ENCODE measurements around the gene ADGRL3.
"Not testable (repeated sequence)": the region's sequence is repeated elsewhere in the genome, so short reads cannot be mapped to it uniquely, and the experiment has no call there.

ADGRL3 gene

GRCh38 chr4:61293707-61294400, 93.7 kb downstream of the ADGRL3 start:
- DNase-seq: no peak

DNA sequence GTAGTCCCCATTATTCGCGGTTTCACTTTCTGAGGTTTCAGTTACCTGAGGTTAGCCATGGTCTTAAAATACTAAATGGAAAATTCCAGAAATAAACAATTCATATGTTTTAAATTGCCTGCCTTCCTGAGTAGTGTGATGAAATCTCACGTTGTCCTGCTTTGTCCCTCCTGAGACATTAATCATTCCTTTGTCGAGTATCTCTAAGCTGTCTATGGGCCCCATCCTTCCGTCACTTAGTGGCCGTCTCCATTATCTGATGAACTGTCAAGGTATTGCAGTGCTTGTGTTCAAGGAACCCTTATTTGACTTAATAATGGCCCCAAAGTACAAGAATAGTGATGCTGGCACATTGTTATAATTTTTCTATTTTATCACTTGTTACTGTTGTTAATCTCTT, 94.8 kb downstream of the ADGRL3 start:
- DNase-seq: no peak

- no peak for DNase-seq
These were observed 96.0 kb downstream of the ADGRL3 start for GRCh38 chr4:61296144-61296543.

DNA sequence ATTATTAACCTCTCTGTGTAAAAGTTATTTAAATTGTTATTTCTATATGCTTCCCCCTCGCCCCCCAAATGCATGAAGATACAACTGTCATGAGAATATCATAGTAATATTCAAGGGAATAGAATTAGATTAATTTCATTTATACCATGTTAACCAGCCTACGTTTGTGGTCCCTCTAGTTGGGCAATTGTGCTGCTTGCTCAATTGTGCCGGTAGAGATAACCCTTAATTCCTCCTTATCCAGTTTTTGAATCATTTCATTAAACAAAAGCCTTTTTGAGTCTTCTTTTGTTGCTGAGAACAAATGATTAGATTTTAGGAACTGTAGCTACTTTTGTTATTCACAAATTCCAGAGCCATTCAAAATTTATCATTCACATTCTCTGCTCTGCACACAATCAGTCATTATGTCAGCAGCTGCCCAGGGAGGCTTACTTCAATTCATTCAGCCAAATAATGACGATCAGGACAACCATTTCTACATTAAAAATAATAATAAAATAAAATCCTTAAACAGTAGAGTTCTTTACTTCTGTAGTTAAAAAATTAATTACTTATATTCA, 98.1 kb downstream of the ADGRL3 start:
- no peak for DNase-seq

DNA sequence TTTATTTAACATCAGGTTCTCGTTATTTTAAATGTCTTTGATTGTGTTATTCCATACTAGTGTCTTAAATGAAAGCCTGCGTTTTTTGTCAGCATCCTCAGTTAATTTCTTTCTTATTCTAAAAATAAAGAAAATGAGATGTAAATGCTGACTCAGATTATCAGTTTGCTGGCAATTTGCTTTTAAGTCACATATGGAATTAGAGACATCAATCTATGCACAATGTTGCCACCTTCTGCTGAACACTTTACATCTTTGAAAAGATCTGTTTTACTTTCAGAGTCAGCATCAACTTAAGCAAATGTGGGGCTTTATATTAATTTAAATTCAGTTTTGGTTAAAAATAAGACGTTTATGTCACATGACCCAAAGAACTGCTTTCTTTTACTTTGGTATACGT, 99.2 kb downstream of the ADGRL3 start:
- no peak for DNase-seq

GRCh38 chr4:61300266-61300844, 100.2 kb downstream of the ADGRL3 start:
- DNase-seq: no peak

DNA sequence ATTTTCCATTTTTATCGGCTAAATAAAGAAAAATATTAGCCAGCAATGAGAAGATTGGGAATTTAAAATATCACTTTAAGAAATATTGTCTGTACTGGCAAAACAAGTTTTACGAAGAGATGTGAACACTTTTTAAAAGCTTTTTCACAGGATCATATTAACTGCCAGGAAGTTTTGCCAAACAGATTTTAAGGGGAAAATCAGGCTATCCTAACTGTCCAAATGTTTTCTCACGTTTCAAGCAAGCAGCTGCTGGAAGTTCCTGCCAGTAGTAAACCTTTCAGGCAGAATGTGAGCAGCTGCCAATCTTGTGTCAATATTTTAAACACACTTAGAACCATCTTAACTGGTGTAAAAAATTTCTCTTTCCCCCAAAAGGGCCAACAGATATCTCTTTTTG, 101.1 kb downstream of the ADGRL3 start:
- DNase-seq: no peak

DNA sequence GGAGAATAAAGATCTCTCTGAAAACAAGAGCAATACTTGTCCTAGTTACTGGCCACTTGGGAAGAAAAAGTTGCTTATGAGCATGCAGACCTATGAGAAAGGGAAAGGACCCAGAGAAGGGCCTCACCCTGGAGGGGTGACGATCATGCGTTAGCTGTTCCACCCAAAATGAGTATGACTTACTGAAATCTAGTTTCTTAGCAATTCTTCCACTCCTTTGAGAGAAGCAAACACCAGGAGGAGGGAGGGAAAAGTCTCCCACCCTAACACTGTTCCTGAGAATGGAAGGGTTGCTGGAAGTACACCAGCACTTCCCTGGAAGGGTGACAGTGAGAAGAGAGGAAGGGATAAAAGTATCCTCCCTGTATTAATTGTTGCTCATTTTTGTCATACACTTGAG, 107.9 kb downstream of the ADGRL3 start:
- DNase-seq: no peak

DNA sequence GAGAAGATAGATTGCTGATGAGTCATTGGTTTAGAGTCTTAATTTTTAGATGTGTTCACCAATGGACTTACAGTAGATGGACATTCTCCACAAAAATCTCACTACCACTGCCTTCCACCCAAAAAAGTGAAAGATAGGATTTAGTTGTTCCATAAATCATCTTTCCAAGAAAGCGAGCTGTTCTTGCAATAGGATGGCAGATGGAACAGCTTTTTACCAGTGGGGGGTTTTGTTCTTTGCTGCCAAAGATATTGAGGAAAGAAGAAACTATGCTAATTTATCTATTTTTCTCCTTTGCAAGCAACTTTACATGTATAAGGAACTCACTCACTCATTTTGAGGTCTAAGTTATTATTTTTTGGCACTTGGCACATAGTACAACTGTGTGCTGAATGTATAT, 109.5 kb downstream of the ADGRL3 start:
- DNase-seq: no peak

GRCh38 chr4:61312526-61312925, 112.4 kb downstream of the ADGRL3 start:
- no peak for DNase-seq

GRCh38 chr4:61318431-61318830, 118.3 kb downstream of the ADGRL3 start:
- DNase-seq: no peak

DNA sequence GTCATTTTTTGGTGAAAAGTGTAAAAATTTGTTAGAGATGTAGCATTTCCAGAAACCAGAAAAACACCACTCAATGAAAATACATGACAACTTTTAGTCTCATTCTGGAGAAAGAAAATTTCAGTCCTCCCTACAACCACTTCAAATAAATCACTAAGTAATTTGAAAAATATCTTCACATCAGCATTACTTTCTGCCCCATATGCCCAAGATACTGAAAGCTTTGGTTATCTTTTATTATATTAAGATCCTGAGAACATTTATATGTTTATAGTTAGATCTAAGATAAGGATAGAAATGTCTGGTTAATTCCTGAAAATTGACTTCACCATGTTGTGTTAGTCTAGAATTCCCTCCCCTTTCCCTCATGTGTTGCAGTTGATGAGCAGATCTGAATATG, 119.0 kb downstream of the ADGRL3 start:
- DNase-seq: no peak

- DNase-seq: no peak
These were observed 120.0 kb downstream of the ADGRL3 start for GRCh38 chr4:61320154-61320553.

DNA sequence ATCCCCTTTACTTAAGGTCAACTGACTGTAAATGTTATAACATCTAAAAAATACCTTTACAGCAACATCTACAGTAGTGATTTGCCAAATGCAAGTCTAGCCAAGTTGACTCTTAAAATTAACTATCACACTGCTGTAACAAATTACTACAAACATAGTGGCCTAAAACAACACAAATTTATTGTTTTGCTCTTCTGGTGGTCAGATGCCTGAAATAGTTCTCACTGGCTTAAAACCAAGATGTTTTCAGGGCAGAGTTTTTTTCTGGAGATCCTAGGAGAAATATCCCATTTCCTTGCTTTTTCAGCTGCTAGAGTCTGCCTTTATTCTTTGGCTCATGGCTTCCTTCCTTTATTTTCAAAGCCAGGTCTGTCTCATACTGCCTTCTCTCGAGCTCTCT, 120.5 kb downstream of the ADGRL3 start:
- DNase-seq: no peak

GRCh38 chr4:61332693-61333092, 132.6 kb downstream of the ADGRL3 start:
- no peak for DNase-seq

DNA sequence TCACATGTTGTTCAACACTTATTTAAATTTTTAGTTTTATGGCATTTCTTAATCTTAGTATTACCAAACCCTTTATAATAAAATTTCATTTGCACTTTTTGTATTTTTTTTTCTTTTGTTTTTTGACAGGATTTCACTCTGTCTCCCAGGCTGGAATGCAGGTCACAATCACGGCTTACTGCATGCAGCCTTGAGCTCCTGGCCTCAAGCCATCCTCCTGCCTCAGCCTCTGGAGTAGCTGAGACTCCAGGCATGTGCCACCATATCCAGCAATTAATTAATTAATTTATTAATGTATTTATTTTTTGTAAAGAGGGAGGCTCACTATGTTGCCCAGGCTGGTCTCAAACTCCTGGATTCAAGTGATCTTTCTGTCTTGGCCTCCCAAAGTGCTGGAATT, 133.4 kb downstream of the ADGRL3 start:
- DNase-seq: no peak

DNA sequence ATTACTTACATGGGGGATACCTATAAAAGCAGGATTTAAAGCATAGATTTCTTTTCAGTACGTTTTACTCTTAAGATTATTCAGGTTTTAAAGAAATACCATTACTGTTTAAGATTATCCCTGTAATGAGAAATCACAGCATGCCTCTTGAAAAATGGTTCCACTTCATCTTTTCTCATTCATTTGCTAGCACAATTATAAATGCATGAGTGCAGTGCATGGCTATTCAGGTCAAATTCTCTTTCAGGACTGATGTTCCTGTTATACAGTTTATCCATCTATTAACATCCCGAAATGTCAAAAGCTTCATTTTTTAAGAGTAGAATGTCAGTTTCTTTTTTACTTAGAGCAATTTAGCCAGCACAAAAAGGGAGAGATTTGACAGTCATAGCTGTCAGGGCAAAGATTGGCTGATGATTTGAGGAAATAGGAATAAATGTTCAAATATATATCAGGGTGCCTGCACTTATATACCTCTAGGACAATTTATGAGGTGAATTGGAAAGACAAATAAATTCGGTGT, 135.2 kb downstream of the ADGRL3 start:
- DNase-seq: no peak

DNA sequence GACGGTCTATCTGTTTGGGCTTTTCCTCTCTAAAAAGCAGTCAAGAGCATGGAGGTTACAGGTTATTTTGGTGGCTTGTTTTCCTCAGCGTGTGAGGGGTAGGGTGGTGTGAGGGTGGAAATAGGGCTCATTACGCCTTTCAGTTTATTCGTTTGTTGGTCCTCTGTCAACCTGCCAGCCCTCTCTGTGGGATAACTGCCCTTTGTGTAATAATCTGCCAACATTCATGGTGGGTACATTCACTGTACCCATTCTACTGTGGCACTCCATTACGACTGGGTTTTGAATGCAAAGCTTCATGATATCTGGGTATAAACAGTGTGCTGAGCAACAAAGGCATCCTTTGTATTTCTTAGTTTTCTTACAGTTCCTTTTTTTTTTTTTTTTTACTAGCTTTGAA, 136.4 kb downstream of the ADGRL3 start:
- DNase-seq: no peak

DNA sequence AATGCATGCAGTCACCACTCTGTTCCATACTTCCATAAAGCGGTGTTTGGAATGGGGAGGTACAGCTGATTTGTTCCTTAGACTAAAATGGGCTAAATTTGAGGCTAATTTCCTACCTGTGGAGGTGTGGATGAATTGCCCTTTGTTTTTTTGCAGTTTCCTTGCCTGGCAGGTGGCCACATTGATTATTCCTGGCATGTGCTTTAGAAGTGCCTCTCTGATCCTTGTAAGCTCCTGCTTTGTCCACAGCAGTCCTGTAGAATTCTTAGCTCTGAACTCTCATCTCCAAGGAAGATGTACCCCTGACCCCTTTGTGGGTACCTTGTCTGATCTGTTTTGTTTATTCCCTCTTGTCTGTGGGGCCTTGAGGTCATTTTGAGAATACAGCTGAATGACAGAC, 136.8 kb downstream of the ADGRL3 start:
- DNase-seq: no peak

GRCh38 chr4:61342061-61342460, 141.9 kb downstream of the ADGRL3 start:
- DNase-seq: no peak

DNA sequence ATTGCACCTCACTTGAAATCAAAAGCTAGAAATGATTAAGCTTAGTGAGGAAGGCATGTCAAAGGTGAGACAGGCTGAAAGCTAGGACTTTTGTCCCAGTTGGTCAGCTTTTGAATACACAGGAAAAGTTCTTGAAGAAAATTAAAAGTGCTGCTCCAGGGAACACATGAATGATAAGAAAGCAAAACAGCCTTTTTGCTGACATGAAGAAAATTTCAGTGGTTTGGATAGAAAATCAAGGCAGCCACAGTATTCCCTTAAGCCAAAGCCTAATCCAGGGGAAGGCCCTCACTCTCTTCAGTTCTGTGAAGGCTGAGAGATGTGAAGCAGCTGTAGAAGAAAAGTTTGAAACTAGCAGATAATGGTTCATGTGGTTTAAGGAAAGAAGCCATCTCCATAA, 150.8 kb downstream of the ADGRL3 start:
- no peak for DNase-seq

GRCh38 chr4:61356696-61357095, 156.6 kb downstream of the ADGRL3 start:
- DNase-seq: no peak

DNA sequence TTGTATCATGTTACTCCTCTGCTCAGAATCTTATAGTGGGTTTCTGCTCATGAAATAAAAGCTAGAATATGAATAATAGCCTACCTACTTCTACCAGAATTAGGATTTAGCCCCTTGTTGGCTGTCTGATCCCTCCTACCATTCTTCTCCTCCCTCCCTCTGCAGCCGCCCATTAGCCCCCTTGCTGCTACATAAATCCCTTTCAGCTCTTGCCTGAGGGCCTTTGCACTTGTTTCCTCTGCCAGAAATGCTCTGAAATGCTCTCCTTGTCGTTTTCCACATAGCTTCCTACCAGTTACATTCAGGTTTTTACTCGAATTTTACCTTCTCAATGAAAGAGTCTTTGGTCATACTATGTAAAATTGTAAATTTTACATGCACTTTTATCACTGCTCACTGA, 159.2 kb downstream of the ADGRL3 start:
- DNase-seq: no peak

DNA sequence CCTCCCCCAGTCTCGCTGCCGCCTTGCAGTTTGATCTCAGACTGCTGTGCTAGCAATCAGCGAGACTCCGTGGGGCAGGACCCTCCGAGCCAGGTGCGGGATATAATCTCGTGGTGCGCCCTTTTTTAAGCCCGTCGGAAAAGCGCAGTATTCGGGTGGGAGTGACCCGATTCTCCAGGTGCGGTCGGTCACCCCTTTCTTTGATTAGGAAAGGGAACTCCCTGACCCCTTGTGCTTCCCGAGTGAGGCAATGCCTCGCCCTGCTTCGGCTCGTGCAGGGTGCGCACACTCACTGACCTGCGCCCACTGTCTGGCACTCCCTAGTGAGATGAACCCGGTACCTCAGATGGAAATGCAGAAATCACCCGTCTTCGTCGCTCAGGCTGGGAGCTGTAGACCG, 172.7 kb downstream of the ADGRL3 start:
- DNase-seq: not testable (repeated sequence)
